CD8-positive, alpha-beta memory T cell (primary cell): ENCODE data around the gene EPHB4. TPM values are rescaled to one million over a fixed set of nuclear protein-coding genes. Genes with fewer than 3 reads are reported as not detected.
A peak's percentile ranks its signal among the peaks of the same experiment; 100 is the strongest.

Experiments
- CTCF ChIA-PET: fragments of 350-600 bp; sonication (Branson Sonifier 250); formaldehyde crosslinking; loops from one replicate; lab custom pipeline; 2021; ENCODE audit warnings: antibody characterized with exemption; lab: Charles Lee
- POLR2A ChIA-PET: fragments of 350-600 bp; sonication (Branson Sonifier 250); formaldehyde crosslinking; loops from one replicate; lab custom pipeline; 2021; ENCODE audit warnings: antibody characterized with exemption; lab: Charles Lee
- DNase-seq, 5 donors: peaks; one replicate each; pipeline versions ENCODE4 v3.0.0 to v3.0.0-alpha.2; 2020 to 2022; ENCODE audit warnings: mixed read lengths in 1 of 5
- H3K27ac ChIP-seq: one replicate; pipeline ENCODE4 v1.7.0; 2013; ENCODE audit warnings: low read depth, mild to moderate bottlenecking, low read length, moderate library complexity
- H3K27me3 ChIP-seq: 2 replicates; pipeline ENCODE4 v1.7.0; 2013; ENCODE audit warnings: low read length, mild to moderate bottlenecking; ENCODE audit not compliant: insufficient read depth, poor library complexity, severe bottlenecking
- H3K36me3 ChIP-seq: 2 replicates; pipeline ENCODE4 v1.7.0; 2013; ENCODE audit warnings: mild to moderate bottlenecking, low read length, moderate library complexity; ENCODE audit not compliant: insufficient read depth
- H3K4me1 ChIP-seq: 2 replicates; pipeline ENCODE4 v1.7.0; 2013; ENCODE audit warnings: mild to moderate bottlenecking, low read length, moderate library complexity; ENCODE audit not compliant: insufficient read depth
- H3K4me3 ChIP-seq: 2 replicates; pipeline ENCODE4 v1.7.0; 2013; ENCODE audit warnings: mild to moderate bottlenecking, low read length
- H3K9me3 ChIP-seq: 2 replicates; pipeline ENCODE4 v1.7.0; 2013; ENCODE audit warnings: mild to moderate bottlenecking, low read length
- H3K27ac Mint-ChIP-seq, 8 donors: one replicate each; pipeline ENCODE4 v1.8.0; 2020 to 2021; ENCODE audit warnings: mixed read lengths in 8 of 8, mild to moderate bottlenecking in 6 of 8, inconsistent platforms in 3 of 8, moderate library complexity in 3 of 8
- H3K27me3 Mint-ChIP-seq, 2 donors: one replicate each; pipeline ENCODE4 v1.8.0; 2020 to 2021; ENCODE audit warnings: mixed read lengths in 2 of 2, mild to moderate bottlenecking in 1 of 2, moderate library complexity in 1 of 2
- H3K36me3 Mint-ChIP-seq, 3 donors: one replicate each; pipeline ENCODE4 v1.8.0; 2020 to 2021; ENCODE audit warnings: mixed read lengths in 3 of 3, inconsistent platforms in 1 of 3, mild to moderate bottlenecking in 1 of 3
- H3K4me1 Mint-ChIP-seq, 3 donors: one replicate each; pipeline ENCODE4 v1.8.0; 2020 to 2021; ENCODE audit warnings: mixed read lengths in 3 of 3, inconsistent platforms in 1 of 3, mild to moderate bottlenecking in 1 of 3
- H3K4me3 Mint-ChIP-seq, 7 donors: one replicate each; pipeline ENCODE4 v1.8.0; 2020 to 2021; ENCODE audit warnings: mixed read lengths in 7 of 7, mild to moderate bottlenecking in 6 of 7, moderate library complexity in 4 of 7, inconsistent platforms in 2 of 7
- H3K9me3 Mint-ChIP-seq, 5 donors: one replicate each; pipeline ENCODE4 v1.8.0; 2020 to 2022; ENCODE audit warnings: mixed read lengths in 5 of 5, mild to moderate bottlenecking in 3 of 5, moderate library complexity in 2 of 5, inconsistent platforms in 1 of 5
- polyA plus RNA-seq: library from polyadenylated mRNA; unstranded; fragments of 300-500 nt; fragmentation: Illumina TruSeq; gene quantifications from one replicate; pipeline ENCODE4 v1.2.3, GENCODE V29; 2021
- total RNA-seq, 2 experiments: library from RNA; stranded (reverse); gene quantifications; one replicate each; pipeline ENCODE4 v1.2.3, GENCODE V29; 2021

Gene EPHB4
- total and polyA plus RNA-seq, 3 experiments from 2014 or later: 2.5 to 2.9 TPM; not detected in 1

GRCh38 chr7:100830396-100830795 is 3.1 kb upstream of the EPHB4 start:
- peaks cover 0 to 3% (median 2%) of the 10 kb centered on the region in 3 donors for H3K36me3 Mint-ChIP-seq
- H3K27me3 ChIP-seq: peaks cover 17% of the 10 kb centered on the region
- H3K4me1 Mint-ChIP-seq: peaks cover 16 to 25% (median 24%) of the 10 kb centered on the region in 3 donors
- H3K4me3 ChIP-seq: no peak overlapping the region
- CTCF ChIA-PET: no interaction called here
- H3K9me3 Mint-ChIP-seq: peaks cover 0 to 2% (median 0%) of the 10 kb centered on the region in 5 donors
- H3K27ac ChIP-seq: no peak overlapping the region
- no peaks in the 10 kb centered on the region for H3K9me3 ChIP-seq
- peak overlapping the region in 1 of 8 donors; percentile 24 for H3K27ac Mint-ChIP-seq
- H3K27me3 Mint-ChIP-seq: peaks cover 24 to 31% of the 10 kb centered on the region in 2 donors
- no peaks in the 10 kb centered on the region for H3K36me3 ChIP-seq
- H3K4me1 ChIP-seq: peaks cover 13% of the 10 kb centered on the region
- POLR2A ChIA-PET: no interaction called here
- no peak overlapping the region for H3K4me3 Mint-ChIP-seq
- DNase-seq: no peak

- Histone ChIP-seq H3K4me1 (peaks cover 13% of the 10 kb centered on the region), H3K27me3 (peaks cover 17% of the 10 kb centered on the region), H3K4me3 (no peak overlapping the region), H3K9me3 (no peaks in the 10 kb centered on the region), H3K36me3 (no peaks in the 10 kb centered on the region), H3K27ac (peak overlapping the region; percentile 51)
- ChIA-PET POLR2A (no interaction called here), CTCF (interaction anchor here (1.4 kb wide), 1 partner anchor 21 kb away, joined by 3 read pairs; no protein-coding TSS in a partner anchor)
- Mint-ChIP-seq H3K27ac (no peak overlapping the region), H3K9me3 (peaks cover 0 to 4% (median 0%) of the 10 kb centered on the region in 5 donors), H3K36me3 (peaks cover 0 to 4% (median 3%) of the 10 kb centered on the region in 3 donors), H3K4me3 (peak overlapping the region in 2 of 7 donors; percentile 45 to 66), H3K27me3 (peaks cover 29 to 42% of the 10 kb centered on the region in 2 donors), H3K4me1 (peaks cover 16 to 27% (median 24%) of the 10 kb centered on the region in 3 donors)
- no peak for DNase-seq
Measured at GRCh38 chr7:100829150-100829716, 1.9 kb upstream of the EPHB4 start.

- H3K27me3 Mint-ChIP-seq: peaks cover 34 to 50% of the 10 kb centered on the region in 2 donors
- no peak for DNase-seq
- H3K4me3 Mint-ChIP-seq: peak overlapping the region; percentile 31 to 89 (median 71)
- ChIA-PET POLR2A (no interaction called here), CTCF (no interaction called here)
- Histone ChIP-seq H3K9me3 (no peaks in the 10 kb centered on the region), H3K36me3 (no peaks in the 10 kb centered on the region), H3K4me1 (peaks cover 13% of the 10 kb centered on the region), H3K27ac (peak overlapping the region; percentile 59), H3K27me3 (peaks cover 17% of the 10 kb centered on the region), H3K4me3 (no peak overlapping the region)
- peaks cover 0 to 4% (median 0%) of the 10 kb centered on the region in 5 donors for H3K9me3 Mint-ChIP-seq
- peaks cover 0 to 3% (median 2%) of the 10 kb centered on the region in 3 donors for H3K36me3 Mint-ChIP-seq
- peak overlapping the region in 1 of 8 donors; percentile 1 for H3K27ac Mint-ChIP-seq
- peaks cover 16 to 27% (median 24%) of the 10 kb centered on the region in 3 donors for H3K4me1 Mint-ChIP-seq
Measured at GRCh38 chr7:100826514-100827329, 601 bp downstream of the EPHB4 start.

- peak overlapping the region; percentile 59 for H3K27ac ChIP-seq
- CTCF ChIA-PET: no interaction called here
- H3K36me3 Mint-ChIP-seq: peaks cover 0 to 3% (median 2%) of the 10 kb centered on the region in 3 donors
Measured at GRCh38 chr7:100825751-100826513, 1.4 kb downstream of the EPHB4 start.

GRCh38 chr7:100825215-100825671 is 2.1 kb downstream of the EPHB4 start:
- DNase-seq: no peak
- no peaks in the 10 kb centered on the region for H3K9me3 ChIP-seq
- H3K36me3 ChIP-seq: no peaks in the 10 kb centered on the region
- H3K9me3 Mint-ChIP-seq: peaks cover 0 to 4% (median 0%) of the 10 kb centered on the region in 5 donors
- peaks cover 13% of the 10 kb centered on the region for H3K4me1 ChIP-seq
- H3K27ac Mint-ChIP-seq: peak overlapping the region in 1 of 8 donors; percentile 43
- ChIA-PET CTCF (no interaction called here), POLR2A (no interaction called here)
- no peak overlapping the region for H3K4me3 Mint-ChIP-seq
- H3K4me3 ChIP-seq: no peak overlapping the region
- H3K27ac ChIP-seq: peak overlapping the region; percentile 59
- peaks cover 16 to 27% (median 24%) of the 10 kb centered on the region in 3 donors for H3K4me1 Mint-ChIP-seq
- peaks cover 17% of the 10 kb centered on the region for H3K27me3 ChIP-seq
- H3K36me3 Mint-ChIP-seq: peaks cover 0 to 3% (median 2%) of the 10 kb centered on the region in 3 donors
- H3K27me3 Mint-ChIP-seq: peaks cover 34 to 46% of the 10 kb centered on the region in 2 donors

More at GRCh38 chr7:100825751-100826513, 1.4 kb downstream of the EPHB4 start:
- DNase-seq: no peak
- Histone ChIP-seq H3K4me3 (no peak overlapping the region), H3K27me3 (peaks cover 17% of the 10 kb centered on the region), H3K36me3 (no peaks in the 10 kb centered on the region), H3K4me1 (peaks cover 13% of the 10 kb centered on the region), H3K9me3 (no peaks in the 10 kb centered on the region)
- H3K27ac Mint-ChIP-seq: peak overlapping the region in 2 of 8 donors; percentile 1 to 82
- POLR2A ChIA-PET: no interaction called here
- peaks cover 0 to 4% (median 0%) of the 10 kb centered on the region in 5 donors for H3K9me3 Mint-ChIP-seq
- H3K27me3 Mint-ChIP-seq: peaks cover 34 to 50% of the 10 kb centered on the region in 2 donors
- H3K4me3 Mint-ChIP-seq: peak overlapping the region; percentile 31 to 89 (median 71)
- peaks cover 16 to 27% (median 24%) of the 10 kb centered on the region in 3 donors for H3K4me1 Mint-ChIP-seq

GRCh38 chr7:100824499-100825214 is 2.7 kb downstream of the EPHB4 start:
- no peaks in the 10 kb centered on the region for H3K36me3 ChIP-seq
- no peak overlapping the region for H3K27ac ChIP-seq
- no peaks in the 10 kb centered on the region for H3K9me3 ChIP-seq
- Mint-ChIP-seq H3K27me3 (peaks cover 34 to 46% of the 10 kb centered on the region in 2 donors), H3K36me3 (peaks cover 0 to 3% (median 2%) of the 10 kb centered on the region in 3 donors), H3K27ac (no peak overlapping the region), H3K9me3 (peaks cover 0 to 4% (median 0%) of the 10 kb centered on the region in 5 donors), H3K4me3 (no peak overlapping the region), H3K4me1 (peaks cover 16 to 27% (median 24%) of the 10 kb centered on the region in 3 donors)
- H3K4me1 ChIP-seq: peaks cover 13% of the 10 kb centered on the region
- ChIA-PET POLR2A (no interaction called here), CTCF (no interaction called here)
- no peak for DNase-seq
- H3K4me3 ChIP-seq: no peak overlapping the region
- H3K27me3 ChIP-seq: peaks cover 17% of the 10 kb centered on the region

- Mint-ChIP-seq H3K4me3 (no peak overlapping the region), H3K36me3 (peaks cover 0 to 3% (median 2%) of the 10 kb centered on the region in 3 donors), H3K27me3 (peaks cover 29 to 39% of the 10 kb centered on the region in 2 donors), H3K9me3 (peaks cover 0 to 2% (median 0%) of the 10 kb centered on the region in 5 donors), H3K27ac (no peak overlapping the region), H3K4me1 (peaks cover 13 to 24% (median 22%) of the 10 kb centered on the region in 3 donors)
- peaks cover 11% of the 10 kb centered on the region for H3K4me1 ChIP-seq
- ChIA-PET POLR2A (no interaction called here), CTCF (no interaction called here)
- DNase-seq: no peak
- H3K27ac ChIP-seq: no peak overlapping the region
- peaks cover 15% of the 10 kb centered on the region for H3K27me3 ChIP-seq
- H3K9me3 ChIP-seq: no peaks in the 10 kb centered on the region
- H3K36me3 ChIP-seq: no peaks in the 10 kb centered on the region
- no peak overlapping the region for H3K4me3 ChIP-seq
Measured at GRCh38 chr7:100823534-100823933, 3.8 kb downstream of the EPHB4 start.
